HEK293T (cell line): ENCODE data around the gene VILL.

Source experiments
- ARNT ChIP-seq: fragments of 450-650 bp; IDR thresholded peaks from 2 replicates; pipeline ENCODE4 v1.6.1; 2017; ENCODE audit warnings: mild to moderate bottlenecking
- BHLHE40 ChIP-seq: fragments of 450-650 bp; IDR thresholded peaks from 2 replicates; pipeline ENCODE4 v1.6.1; 2016; ENCODE audit warnings: mild to moderate bottlenecking, moderate library complexity, borderline replicate concordance
- ELF4 ChIP-seq: fragments of 450-650 bp; IDR thresholded peaks from 2 replicates; pipeline ENCODE4 v1.6.1; 2017; ENCODE audit warnings: antibody characterized with exemption
- FOXA1 ChIP-seq: fragments of 450-650 bp; IDR thresholded peaks from 2 replicates; pipeline ENCODE4 v1.6.1; 2016; ENCODE audit warnings: mild to moderate bottlenecking
- FOXK2 ChIP-seq: fragments of 450-650 bp; IDR thresholded peaks from 2 replicates; pipeline ENCODE4 v1.6.1; 2016; ENCODE audit warnings: mild to moderate bottlenecking
- FOXM1 ChIP-seq: fragments of 450-650 bp; IDR thresholded peaks from 2 replicates; pipeline ENCODE4 v1.6.1; 2017; ENCODE audit warnings: mild to moderate bottlenecking, borderline replicate concordance
- L3MBTL2 ChIP-seq: fragments of 450-650 bp; conservative IDR thresholded peaks from 2 replicates; pipeline ENCODE4 v1.6.1; 2016; ENCODE audit warnings: mild to moderate bottlenecking
- LEF1 ChIP-seq: fragments of 450-650 bp; IDR thresholded peaks from 2 replicates; pipeline ENCODE4 v1.6.1; 2017; ENCODE audit warnings: mild to moderate bottlenecking, borderline replicate concordance
- NFRKB ChIP-seq: fragments of 450-650 bp; IDR thresholded peaks from 2 replicates; pipeline ENCODE4 v1.6.1; 2016; ENCODE audit warnings: mild to moderate bottlenecking, moderate library complexity
- PKNOX1 ChIP-seq: fragments of 450-650 bp; IDR thresholded peaks from 2 replicates; pipeline ENCODE4 v1.6.1; 2016
- SP1 ChIP-seq: fragments of 450-650 bp; IDR thresholded peaks from 2 replicates; pipeline ENCODE4 v1.6.1; 2017
- SUZ12 ChIP-seq: fragments of 450-650 bp; IDR thresholded peaks from 2 replicates; pipeline ENCODE4 v1.6.1; 2016; ENCODE audit warnings: mild to moderate bottlenecking
- ZNF384 ChIP-seq: fragments of 450-650 bp; IDR thresholded peaks from 2 replicates; pipeline ENCODE4 v1.6.1; 2016

GRCh38 chr3:38006031-38006430 lies 15.4 kb downstream of the VILL start:
- no peak for TF ChIP-seq BHLHE40
- TF ChIP-seq SUZ12 = no peak
- no peak for TF ChIP-seq FOXK2
- TF ChIP-seq ELF4 = no peak
- TF ChIP-seq LEF1 = no peak
- TF ChIP-seq FOXA1 = no peak
- TF ChIP-seq SP1 = no peak
- no peak for TF ChIP-seq PKNOX1
- no peak for TF ChIP-seq FOXM1
- no peak for TF ChIP-seq NFRKB
- TF ChIP-seq L3MBTL2 = no peak
- no peak for TF ChIP-seq ZNF384
- TF ChIP-seq ARNT = no peak
